CD4-positive, alpha-beta T cell treated with Interleukin-15 for 1 hour (primary cell): Measurements from ENCODE around the gene GID4.

Experiments
- DNase-seq: peaks from one replicate; pipeline ENCODE4 v3.0.0-alpha.2; 2020

GID4 gene

DNA sequence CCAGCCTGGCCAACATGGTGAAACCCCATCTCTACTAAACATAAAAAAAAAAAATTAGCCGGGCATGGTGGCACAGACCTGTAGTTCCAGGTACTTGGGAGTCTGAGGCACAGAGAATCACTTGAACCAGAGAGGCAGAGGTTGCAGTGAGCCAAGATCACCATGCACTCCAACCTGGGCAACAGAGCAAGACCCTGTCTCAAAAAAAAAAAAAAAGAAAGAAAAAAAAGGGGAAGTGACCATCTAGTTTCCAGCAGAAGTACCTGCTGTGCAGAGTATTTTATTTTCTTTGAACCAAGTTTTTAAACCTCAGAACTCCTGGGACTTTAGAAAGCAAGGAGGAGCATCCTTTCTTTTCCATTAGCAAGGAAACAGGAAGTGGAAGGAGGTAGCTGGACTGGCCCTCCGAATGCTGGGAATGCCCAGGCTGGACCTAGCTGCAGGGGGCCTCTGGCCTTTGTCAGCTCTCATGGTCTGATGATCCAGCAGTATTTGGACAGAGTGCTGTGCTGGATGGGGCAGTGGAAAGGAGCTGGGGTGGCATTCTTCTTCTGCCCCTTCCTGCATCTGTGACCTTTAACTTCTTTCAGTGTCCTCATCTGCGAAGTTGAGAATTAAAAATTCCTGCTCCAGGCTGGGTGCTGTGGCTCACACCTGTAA, 6.6 kb downstream of the GID4 start:
- no peak for DNase-seq

DNA sequence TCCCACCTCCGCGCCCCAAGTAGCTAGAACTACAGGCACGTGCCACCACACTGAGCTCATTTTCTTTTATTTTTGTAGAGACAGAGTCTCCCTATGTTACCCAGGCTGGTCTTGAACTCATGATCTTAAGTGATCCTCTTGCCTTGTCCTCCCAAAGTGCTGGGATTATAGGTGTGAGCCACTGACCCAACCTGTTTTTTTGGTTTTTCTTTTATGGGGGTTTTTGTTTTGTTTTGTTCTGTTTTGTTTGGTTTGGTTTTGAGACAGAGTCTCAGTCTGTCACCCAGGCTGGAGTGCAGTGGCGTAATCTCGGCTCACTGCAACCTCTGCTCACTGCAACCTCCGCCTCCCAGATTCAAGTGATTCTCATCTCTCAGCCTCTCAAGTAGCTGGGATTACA, 16.4 kb downstream of the GID4 start:
- DNase-seq: no peak

DNA sequence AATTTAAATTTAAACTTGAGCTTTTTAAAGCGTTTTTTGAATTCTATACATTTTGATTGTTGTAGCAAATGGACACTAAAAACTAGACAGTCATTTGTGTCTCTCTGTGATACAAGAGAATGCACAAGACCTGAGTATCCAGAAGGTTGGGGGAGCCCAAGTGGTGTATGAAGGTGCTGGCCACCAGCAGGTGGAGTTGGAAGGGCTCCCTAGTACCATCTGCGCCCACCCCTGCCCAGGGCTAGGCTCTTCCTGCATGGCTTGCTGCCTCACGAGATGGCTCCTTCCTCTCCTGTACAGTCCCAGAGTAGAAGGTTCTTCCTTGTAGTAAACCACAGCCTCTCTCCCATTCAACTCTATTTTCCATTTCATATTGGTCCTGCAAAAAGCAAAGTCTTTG, 17.0 kb downstream of the GID4 start:
- DNase-seq: no peak

DNA sequence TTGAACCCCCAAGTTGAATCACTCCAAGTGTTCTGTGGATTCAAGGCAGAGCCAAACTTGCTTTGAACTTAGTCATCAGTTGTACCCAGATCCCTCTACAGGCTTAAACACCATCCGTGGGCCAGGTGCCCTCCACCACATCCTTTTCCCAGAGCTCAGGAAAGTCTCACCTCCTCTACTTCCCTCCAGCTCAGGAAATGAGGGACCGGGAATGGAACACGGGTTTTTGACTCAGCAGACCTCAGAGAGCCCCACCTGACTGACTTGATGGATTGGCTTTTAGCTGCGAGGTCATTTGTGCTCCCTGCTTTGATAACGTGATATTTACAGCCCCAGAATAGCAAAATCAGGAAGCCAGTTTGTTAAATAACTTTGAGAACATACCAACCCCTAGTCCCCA, 20.1 kb downstream of the GID4 start:
- no peak for DNase-seq

DNA sequence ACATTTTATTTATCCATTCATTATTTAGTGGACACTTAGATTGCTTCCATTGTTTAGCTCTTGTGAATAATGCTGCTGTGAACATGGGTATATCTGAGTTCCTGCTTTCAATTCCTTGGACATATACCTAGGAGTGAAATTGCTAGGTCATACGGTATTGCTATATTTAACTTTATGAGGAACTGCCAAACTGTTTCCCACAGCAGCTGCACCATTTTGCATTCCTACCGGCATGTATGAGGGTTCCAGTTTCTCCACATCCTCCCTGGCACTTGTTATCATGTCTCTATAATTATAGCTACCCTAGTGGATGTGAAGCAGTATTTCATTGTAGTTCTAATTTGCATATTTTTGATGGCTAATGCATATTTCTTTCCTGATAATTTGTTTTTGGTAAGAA, 24.8 kb downstream of the GID4 start:
- DNase-seq: no peak

DNA sequence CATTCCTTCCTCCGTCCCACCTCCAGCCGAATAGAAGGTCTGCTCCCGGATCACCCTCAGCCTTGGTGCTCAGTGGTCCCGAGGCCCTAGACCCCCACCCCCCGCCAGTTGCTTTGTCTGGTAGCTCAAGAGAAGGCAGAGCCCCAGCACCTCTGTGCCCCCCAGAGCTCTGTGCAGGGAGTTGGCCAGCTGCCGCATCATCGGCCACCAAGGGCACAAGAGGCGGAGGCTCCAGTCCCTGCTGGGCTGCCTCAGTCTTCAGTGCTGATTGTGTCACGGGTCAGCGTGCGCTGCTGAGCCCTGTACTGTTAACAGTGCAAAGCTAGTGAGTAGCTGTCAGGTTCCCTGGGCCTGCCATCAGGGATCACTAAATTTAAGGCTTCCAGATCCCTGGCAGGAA, 26.3 kb downstream of the GID4 start:
- DNase-seq: no peak

DNA sequence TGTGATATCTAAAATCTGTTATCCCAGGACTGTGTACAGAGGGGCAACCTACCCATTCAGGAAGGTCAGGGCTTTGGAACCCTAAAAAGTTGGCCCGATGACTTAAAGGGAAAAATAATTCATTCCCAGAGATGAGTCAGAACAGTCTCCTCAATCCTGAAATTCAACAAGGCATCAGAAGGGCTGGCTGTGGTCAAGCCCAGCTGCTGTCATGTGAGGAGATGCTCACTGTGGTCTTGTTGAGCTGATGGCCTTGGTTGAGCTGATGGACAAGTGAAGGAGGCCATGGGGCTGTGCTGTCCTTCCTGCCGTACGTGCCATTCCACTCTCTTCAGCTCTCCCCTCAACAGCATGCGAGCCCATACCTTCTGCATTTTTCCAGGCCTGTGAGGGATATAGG, 27.7 kb downstream of the GID4 start:
- no peak for DNase-seq

DNA sequence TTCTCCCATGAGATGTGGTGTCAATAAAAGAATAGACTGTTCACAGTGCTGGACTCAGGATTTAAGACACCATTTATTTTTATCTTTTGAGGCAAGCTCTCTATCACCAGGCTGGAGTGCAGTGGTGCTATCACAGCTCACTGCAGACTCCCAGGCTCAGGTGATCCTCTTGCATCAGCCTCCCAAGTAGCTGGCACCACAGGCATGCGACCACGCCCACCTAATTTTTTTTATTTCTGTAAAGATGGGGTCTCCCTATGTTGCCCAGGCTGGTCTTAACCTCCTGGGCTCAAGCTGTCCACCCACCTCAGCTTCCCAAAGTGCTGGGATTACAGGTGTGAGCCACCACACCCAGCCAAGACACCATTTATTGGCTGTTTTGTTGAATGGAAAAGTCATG, 29.9 kb downstream of the GID4 start:
- DNase-seq: no peak

DNA sequence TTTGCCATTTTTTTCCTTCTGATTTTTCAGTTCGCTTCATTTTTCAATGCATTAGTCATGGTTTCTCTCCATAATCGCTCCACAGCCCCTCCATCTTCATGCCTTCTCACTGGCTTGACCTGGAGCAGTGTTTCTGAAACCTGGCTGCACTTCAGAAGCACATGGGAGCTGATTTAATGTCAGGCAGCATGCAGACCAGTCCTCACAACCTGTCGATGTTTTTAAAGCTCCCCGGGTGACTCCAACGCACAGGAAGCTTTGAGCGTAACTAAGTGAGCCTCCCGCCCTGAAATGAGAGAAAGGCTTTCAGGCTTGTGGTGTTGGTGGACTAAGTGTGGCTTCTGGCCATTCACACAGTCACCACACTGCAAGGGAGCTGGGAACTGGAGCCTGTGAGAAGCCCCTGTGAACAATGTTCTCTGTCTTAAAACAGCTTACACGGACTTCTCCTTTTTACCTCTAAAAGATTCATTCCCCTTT, 31.7 kb downstream of the GID4 start:
- no peak for DNase-seq

DNA sequence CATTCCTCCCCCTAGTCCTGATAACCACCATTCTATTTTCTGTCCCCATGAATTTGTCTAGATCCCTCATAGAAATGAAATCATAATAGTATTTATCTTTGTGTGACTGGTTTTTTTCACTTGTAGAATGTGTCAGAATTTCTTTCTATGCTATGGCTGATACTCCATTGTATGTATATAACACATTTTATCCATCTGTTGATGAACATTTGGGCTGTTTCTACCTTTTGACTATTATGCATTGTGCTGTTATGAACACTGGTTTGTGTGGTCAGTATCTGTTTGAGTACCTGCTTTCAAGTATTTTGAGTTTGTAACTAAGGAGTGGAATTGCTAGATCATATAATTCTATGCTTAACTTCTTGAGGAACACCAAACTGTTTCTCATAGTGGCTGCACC, 32.5 kb downstream of the GID4 start:
- DNase-seq: no peak

DNA sequence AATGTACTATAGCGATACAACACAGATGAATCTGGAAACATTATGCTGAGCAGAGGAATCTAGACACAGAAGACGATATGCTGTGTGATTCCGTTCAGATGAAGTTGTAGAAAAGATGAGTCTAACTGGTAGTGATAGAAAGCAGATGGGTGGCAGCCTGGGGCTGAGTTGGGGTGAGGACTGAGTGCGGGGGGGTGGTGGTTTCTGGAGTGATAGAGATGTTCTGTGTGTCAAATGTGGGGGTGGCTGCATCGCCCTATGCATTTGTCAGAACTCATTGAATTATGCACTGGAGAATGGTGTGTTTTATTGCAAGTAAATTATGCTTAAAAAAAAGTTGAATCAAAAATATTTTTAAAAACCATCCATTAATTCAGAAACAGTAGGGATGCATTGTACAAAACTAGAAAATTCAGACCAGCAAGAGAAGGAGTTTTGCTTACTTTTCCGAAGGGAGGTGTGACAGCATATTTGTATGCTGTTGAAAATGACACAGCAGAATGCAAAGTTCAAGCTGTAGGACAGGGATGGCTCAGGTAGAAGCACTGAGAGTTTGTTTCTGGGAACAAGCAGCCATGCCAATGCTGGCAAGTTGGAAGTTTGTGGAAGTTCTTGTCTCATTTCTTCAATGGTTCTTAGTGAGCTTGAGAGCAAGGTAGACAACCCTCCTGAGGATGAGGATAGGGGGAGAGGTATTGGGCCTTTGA, 35.5 kb downstream of the GID4 start:
- no peak for DNase-seq

DNA sequence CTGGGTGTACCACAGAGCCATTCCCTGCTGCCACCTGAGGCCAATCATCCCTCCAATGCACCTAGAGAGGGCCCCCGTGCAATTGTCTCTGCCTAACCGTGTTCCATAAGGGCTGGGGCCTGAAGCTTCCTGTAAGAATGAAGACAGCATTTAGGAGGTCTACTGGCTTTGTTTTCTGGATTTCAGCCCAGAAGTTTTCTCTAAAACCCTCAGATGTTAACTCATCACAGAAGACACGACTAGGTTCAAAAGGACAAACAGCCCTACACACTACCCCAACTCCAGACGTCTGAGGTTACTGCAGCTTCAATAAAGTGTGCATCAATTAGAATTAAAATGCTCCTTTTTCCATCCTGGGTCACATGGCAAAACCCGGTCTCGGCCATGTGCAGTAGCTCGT, 37.7 kb downstream of the GID4 start:
- no peak for DNase-seq

DNA sequence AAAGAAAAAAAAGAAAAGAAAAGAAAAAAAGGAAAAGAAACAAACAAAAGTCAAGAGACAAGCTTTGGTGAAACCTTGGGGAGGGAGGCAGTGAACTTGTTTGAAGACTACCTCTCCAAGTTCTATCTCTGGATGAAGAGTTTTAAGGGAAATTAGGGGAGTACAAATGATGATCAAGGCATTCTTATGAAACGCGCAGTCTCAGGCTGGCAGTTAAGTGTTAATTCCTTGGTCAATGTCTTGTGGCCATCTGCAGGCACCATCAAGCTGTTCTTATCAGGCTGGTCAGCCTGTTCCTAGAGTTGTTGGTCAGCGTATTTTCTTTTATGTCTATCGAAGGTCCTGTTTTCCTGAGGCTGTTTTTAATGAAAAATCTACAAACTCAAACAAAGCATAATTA, 40.3 kb downstream of the GID4 start:
- DNase-seq: no peak

DNA sequence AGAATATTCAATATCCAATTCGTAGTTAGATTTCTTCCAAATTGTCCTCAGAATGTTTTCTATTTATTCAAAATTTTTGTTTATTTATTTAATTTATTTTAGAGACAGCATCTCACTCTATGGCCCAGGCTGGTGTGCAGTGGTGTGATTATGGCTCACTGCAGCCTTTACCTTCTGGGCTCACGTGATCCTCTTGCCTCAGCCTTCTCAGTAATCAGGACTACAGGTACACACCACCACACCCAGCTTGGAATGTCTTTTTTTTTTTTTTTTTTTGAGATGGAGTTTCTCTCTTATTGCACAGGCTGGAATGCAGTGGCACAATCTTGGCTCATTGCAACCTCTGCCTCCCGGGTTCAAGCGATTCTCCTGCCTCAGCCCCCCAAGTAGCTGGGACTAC, 45.0 kb downstream of the GID4 start:
- DNase-seq: no peak

DNA sequence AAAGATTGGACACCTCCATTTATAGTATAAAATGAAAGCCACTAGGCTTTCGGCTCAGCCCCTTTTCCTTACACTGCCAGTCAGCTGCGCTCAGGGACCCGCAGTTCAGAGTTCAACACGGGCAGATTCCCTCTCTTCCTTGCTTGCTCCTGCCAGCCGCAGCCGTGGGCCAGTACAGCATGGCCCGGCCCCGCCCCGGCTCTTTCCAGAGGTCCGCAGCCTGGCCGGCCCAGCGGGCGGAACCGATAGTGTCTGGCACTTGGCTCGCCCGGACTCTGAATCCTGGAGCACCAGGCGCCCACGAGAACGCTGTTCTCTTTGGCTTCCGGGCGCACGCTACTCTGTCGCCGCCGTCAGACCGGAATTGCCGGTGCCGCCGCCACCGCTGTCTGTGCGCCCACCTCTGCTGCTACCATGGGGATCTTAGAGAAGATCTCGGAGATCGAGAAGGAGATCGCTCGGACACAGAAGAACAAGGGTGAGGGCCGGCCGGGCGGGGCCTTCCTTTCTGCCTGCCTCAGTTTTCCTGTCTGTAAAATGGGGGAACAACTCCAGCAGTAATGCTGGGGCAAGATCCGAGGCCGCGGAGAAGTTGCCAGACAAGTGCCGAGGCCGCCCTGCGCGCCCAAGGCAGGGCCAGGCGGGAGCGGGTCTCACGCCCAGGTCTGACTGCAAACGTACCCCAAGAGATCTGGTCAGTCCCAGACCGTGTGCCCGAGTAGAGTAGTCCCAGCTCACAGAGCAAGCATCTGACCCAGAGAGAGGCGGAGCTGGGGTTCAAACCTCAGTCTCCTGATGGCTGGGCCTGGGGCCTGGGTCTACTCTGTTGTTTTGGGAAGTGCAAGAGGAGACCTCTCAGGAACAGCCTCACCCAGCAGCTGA, 48.6 kb downstream of the GID4 start, which contains the start of gene DRG2:
Gene DRG2 (plus strand): TSS at position 339 of the 882 bp plus-strand sequence. CDS start 76 bp downstream, at position 415.
- DNase-seq: peak; percentile 85

DNA sequence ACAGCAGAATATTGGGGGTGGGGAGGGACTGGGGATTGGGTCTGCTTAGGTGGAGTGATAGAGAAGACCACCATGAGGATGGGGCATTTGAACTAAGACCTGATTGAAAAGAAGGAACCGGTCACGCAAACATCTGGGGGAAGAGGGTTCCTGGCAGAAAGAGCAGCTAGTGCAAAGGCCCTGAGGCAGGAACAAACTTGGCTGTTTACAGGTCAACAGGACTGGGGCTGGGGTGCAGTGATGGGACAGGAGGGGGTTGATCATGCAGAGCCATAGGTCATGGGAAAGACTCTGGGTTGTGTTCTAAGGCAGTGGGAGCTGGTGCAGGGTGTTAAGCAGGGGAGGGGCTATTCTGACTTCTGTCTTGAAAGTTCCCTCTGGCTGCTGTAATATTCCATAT, 50.4 kb downstream of the GID4 start:
- no peak for DNase-seq

DNA sequence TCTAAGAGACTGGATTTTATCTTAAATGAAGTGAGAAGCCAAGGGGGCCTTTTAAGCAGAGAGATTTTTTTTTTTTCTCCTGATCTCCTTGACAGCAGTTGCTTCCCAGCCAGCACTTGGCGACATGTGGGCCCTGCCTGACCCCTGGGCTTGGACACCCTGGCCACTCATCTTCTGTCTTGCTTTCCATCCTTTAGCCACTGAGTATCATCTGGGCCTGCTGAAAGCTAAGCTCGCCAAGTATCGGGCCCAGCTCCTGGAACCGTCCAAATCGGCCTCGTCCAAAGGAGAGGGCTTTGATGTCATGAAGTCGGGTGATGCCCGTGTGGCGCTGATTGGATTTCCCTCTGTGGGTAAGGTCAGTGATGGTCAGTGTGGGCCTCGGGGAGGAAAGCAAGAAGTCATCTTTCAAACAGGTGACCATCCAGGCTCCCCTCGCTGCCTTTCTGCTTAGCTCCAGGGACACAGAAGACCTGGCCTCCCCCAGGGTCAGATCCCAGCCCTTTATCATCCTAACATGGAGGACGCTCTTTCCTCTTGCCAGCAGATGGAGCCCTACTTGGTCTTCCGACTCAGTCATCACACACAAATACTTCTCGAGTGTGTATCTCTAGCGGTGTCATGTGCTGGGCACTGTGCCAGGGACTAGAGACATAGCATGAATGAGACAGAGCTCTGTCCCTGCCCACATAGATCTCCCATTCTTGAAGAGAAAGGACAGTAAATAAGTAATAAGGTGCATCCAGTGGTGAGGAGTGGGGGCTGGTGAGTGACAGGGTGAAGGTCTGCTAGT, 54.6 kb downstream of the GID4 start:
- DNase-seq: no peak

DNA sequence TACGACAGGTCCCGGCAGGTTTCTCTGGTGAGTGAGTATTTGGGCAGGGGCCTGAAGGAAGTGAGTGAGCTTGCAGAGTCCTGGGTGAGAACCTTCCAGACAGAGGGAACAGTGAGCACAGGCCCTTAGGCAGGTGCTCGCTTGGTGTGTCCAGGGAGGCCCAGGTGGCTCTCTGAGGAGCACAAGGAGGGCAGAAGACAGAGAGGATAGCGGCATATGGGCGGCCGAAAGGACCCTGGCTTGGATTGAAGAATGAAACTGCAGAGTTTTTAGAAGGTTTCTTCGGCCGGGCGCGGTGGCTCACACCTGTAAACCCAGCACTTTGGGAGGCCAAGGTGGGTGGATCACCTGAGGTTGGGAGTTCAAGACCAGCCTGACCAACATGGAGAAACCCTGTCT, 55.2 kb downstream of the GID4 start:
- no peak for DNase-seq

DNA sequence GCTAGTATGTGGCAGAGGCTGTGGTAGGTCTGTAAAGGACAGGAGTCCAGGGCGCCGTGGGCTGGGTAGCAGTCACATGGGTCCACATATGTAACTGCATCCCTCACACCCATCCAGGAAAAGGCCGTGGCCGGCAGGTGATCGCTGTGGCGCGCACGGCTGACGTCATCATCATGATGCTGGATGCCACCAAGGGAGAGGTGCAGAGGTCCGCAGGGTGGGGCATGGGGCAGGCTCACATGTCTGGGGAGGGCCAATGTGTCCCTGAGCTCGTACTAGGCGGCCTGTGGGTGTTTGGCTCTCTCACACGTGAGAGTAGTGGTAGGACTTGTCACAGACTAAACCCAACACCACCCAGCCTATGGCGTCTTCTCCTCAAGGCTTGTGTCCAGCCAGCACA, 60.3 kb downstream of the GID4 start:
- no peak for DNase-seq

DNA sequence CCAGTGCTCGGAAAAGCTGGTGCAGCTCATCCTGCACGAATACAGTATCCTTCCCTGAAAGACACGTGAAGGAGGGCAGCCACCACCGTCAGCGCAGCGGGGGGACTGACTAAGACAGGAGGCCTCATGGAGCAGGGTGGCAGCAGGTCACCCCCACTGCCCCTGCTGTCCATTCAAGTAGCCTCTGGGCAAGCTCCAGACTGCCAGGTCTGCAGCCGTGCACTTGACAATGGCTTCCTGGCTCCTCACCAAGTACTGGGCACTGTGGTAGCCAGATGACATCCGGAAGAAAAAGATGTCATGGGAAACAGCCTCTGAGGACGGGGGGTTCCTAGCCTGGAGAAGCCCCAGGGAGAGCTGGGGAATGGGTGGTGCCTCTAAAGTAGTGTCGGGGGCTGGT, 61.4 kb downstream of the GID4 start:
- DNase-seq: no peak

DNA sequence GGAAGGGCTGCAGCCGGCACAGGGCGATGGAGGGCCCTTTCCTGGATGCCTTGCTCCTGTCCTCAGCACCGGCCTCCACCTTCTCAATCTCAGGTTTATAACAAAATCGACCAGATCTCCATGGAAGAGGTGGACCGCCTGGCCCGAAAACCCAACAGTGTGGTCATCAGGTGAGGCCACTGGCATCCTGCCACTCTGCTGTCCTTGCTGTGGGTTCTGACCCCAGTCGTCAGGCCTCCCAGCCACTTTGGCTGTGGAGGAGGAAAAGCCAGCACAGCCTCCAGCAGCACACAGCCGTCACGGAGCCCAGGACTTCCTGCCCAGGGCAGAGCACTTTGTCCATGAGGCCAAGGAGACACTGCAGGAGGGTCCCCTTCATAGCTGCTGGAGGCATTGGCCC, 62.6 kb downstream of the GID4 start:
- no peak for DNase-seq

DNA sequence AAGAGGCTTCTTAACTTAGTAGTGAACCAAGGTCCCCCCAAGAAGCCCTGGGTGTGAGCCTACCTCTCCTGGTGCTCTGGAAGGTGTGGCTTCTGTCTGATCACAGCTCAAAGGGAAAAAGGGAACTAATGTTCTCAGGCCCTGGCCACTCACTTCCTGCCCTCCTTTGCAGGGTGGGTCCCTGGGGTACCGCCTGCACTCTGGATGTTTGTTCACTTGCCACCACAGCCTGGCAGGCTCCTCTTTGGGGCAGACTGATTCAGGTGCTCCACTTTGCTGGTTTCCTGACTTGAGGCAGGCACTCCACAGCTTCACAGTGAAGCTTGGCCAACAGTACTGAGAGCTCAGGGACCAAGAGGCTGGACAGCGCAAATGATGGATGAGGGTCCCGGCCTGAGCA, 63.4 kb downstream of the GID4 start:
- no peak for DNase-seq

DNA sequence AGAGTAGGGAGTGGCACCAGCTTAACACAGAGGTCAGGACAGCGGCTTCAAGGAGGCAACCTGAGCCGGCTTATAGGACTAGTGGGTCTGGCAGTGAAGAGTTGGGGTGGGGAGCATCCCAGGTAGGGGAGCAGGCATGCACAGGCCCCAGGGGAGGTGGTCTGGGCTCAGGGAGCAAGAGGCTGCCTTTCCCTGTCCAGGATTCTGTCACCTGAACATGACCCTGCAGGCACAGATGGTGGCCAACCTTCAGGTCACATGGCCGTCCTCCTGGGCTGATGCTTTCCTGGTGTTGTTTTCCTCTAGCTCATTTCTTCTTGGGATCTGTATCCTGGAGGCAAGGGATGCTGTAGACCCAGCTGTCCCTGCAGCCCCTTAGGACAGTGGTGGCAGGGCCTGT, 65.8 kb downstream of the GID4 start:
- no peak for DNase-seq
